WERI-Rb-1 (cell line): ENCODE results near the gene NR6A1.

ENCODE experiments used
- DNase-seq: peaks from one replicate; pipeline ENCODE4 v3.0.0-alpha.2; 2020
- H3K27ac ChIP-seq: fragments of 250-450 bp; sonication (Bioruptor Pico); 2 replicates; pipeline ENCODE4 v1.5.1; 2020; ENCODE audit warnings: mild to moderate bottlenecking, moderate library complexity
- H3K27me3 ChIP-seq: fragments of 250-450 bp; sonication (Bioruptor Pico); 2 replicates; pipeline ENCODE4 v1.5.1; 2021; ENCODE audit warnings: mild to moderate bottlenecking, low read depth, moderate library complexity; ENCODE audit not compliant: insufficient read depth, severe bottlenecking
- H3K36me3 ChIP-seq: fragments of 250-450 bp; sonication (Bioruptor Pico); 2 replicates; pipeline ENCODE4 v1.5.1; 2020; ENCODE audit warnings: mild to moderate bottlenecking, moderate library complexity
- H3K4me3 ChIP-seq: 2 replicates; pipeline ENCODE4 v1.5.1; 2011; ENCODE audit warnings: low read depth, mild to moderate bottlenecking, control low read depth, low read length
- H3K9me3 ChIP-seq: fragments of 250-450 bp; sonication (Bioruptor Pico); 2 replicates; pipeline ENCODE4 v1.5.1; 2021; ENCODE audit warnings: mild to moderate bottlenecking, moderate library complexity; ENCODE audit not compliant: severe bottlenecking
- TF ChIP-seq, protein P1 (sequence below): IDR thresholded peaks from 2 replicates; pipeline ENCODE4 v1.5.1; 2011; ENCODE audit warnings: low read depth, mild to moderate bottlenecking, control low read depth, inconsistent platforms, low read length

The NR6A1 gene

DNA sequence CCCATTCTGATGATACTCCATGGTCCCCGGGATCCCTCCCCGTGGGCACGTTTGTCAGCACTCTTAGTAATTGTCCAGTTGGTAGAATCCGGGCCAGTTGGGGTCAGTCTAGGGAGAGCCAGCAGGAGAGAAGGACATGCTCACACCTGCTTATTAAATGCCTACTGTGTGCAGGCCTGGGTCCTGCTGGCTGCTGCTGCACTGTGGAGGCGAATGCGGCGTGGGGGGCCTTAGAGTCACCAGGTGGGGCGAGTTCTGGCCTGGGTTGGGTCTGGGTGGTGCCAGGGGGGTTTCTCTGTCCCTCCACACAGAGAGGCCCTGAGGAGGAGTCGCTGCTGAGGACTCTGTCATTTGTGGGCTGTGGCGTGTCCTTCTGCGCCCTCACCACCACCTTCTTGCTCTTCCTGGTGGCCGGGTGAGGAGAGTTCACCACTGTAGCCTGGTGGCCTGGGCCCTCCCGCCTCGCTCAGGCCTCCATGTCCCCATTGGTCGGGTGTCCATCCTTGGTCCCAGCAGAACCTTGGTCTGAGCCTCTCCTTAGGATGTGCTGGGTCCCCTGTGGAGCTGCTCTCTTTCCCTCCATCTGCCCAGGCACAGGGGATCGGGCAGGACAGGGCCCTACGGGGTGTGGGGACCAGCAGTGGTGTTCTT, 303.6 kb downstream of the NR6A1 start:
- TF ChIP-seq, protein P1, sequence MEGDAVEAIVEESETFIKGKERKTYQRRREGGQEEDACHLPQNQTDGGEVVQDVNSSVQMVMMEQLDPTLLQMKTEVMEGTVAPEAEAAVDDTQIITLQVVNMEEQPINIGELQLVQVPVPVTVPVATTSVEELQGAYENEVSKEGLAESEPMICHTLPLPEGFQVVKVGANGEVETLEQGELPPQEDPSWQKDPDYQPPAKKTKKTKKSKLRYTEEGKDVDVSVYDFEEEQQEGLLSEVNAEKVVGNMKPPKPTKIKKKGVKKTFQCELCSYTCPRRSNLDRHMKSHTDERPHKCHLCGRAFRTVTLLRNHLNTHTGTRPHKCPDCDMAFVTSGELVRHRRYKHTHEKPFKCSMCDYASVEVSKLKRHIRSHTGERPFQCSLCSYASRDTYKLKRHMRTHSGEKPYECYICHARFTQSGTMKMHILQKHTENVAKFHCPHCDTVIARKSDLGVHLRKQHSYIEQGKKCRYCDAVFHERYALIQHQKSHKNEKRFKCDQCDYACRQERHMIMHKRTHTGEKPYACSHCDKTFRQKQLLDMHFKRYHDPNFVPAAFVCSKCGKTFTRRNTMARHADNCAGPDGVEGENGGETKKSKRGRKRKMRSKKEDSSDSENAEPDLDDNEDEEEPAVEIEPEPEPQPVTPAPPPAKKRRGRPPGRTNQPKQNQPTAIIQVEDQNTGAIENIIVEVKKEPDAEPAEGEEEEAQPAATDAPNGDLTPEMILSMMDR, result no peak

More for the DNA sequence above, 303.6 kb downstream of the NR6A1 start:
- no peak for DNase-seq
- Histone ChIP-seq H3K4me3 (no peak overlapping the region), H3K9me3 (peaks cover 6% of the 10 kb centered on the region), H3K27me3 (no peaks in the 10 kb centered on the region), H3K36me3 (no peaks in the 10 kb centered on the region), H3K27ac (no peak overlapping the region)
